Activated naive CD4-positive, alpha-beta T cell treated with anti-CD3 and anti-CD28 coated beads for 36 hours (primary cell): ENCODE measurements around the gene GALNS. TPM values are rescaled to one million over a fixed set of nuclear protein-coding genes. Genes with fewer than 3 reads are reported as not detected.

Experiments used
- CTCF ChIA-PET: fragments of 350-600 bp; sonication (Branson Sonifier 250); formaldehyde crosslinking; loops from one replicate; lab custom pipeline; 2021; ENCODE audit warnings: antibody characterized with exemption; lab: Charles Lee
- DNase-seq: peaks from one replicate; pipeline ENCODE4 v3.0.0-alpha.2; 2020
- H3K27ac Mint-ChIP-seq: one replicate; pipeline ENCODE4 v1.8.0; 2021; ENCODE audit warnings: mild to moderate bottlenecking, mixed read lengths
- H3K27me3 Mint-ChIP-seq: one replicate; pipeline ENCODE4 v1.8.0; 2021; ENCODE audit warnings: low read depth, mixed read lengths
- H3K36me3 Mint-ChIP-seq: one replicate; pipeline ENCODE4 v1.8.0; 2021; ENCODE audit warnings: low read depth, mixed read lengths
- H3K4me1 Mint-ChIP-seq: one replicate; pipeline ENCODE4 v1.8.0; 2021; ENCODE audit warnings: low read depth, mixed read lengths
- H3K4me3 Mint-ChIP-seq: one replicate; pipeline ENCODE4 v1.8.0; 2021; ENCODE audit warnings: mild to moderate bottlenecking, moderate library complexity, mixed read lengths
- H3K9me3 Mint-ChIP-seq: one replicate; pipeline ENCODE4 v1.8.0; 2021; ENCODE audit warnings: mixed read lengths
- intact Hi-C: fragments of 100-400 bp; cut with micrococcal nuclease; formaldehyde crosslinking; loops from one replicate; pipeline ENCODE4 v1.15.1; 2023
- total RNA-seq, 2 experiments: library from RNA; stranded (reverse); gene quantifications; one replicate each; pipeline ENCODE4 v1.2.3, GENCODE V29; 2021

GALNS gene
- total RNA-seq, 2 experiments from 2014 or later: 10.9 to 11.2 TPM

DNA sequence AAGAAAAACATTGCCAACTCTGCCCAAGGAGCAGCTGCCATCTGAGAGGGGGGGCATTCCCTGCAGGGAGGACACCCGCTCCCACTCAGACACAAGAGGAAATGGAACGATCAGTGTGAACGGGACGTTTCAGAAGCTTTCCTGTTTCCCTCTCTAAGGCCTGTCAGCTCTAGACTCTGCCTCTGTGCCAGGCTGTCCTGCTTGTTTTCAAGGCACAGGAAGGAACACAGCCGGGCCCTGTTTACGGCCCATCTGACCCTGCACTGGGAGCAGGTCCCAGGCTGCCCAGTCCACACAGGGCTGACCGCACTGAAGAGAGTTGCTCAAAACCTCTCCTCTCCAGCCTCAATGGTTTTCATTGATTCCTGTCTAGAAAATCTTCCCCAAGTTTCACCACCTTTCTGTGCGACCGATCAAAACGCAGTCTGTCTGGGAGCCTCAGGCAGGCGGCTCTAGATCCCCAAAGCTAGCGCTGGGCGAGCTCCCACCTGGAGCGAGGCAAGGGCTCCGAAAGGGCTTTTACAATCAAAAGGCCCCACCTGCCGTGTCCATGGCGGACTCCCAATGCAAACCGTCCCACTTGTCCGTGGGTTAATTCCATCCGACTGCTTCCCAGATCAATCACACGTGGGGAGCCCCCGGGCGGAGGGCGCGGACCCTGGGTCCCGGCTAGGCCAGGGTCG is 73.2 kb downstream of the GALNS start:
- Mint-ChIP-seq H3K36me3 (no peaks in the 10 kb centered on the region), H3K27ac (peak overlapping the region; percentile 95), H3K4me1 (peaks cover 43% of the 10 kb centered on the region), H3K9me3 (no peaks in the 10 kb centered on the region), H3K4me3 (peak overlapping the region; percentile 65), H3K27me3 (no peaks in the 10 kb centered on the region)
- peak; percentile 52 for DNase-seq
- CTCF ChIA-PET: interaction anchor here (0.8 to 4.4 kb wide), 7 partner anchors 10 to 195 kb away, joined by 3 to 48 read pairs (median 7); no protein-coding TSS in a partner anchor
- intact Hi-C loops: loop anchor here (1.0 to 10.0 kb wide), 6 partner anchors 29 to 327 kb away; partner anchors contain the start of genes ACSF3, GALNS, TRAPPC2L and ZC3H18

DNA sequence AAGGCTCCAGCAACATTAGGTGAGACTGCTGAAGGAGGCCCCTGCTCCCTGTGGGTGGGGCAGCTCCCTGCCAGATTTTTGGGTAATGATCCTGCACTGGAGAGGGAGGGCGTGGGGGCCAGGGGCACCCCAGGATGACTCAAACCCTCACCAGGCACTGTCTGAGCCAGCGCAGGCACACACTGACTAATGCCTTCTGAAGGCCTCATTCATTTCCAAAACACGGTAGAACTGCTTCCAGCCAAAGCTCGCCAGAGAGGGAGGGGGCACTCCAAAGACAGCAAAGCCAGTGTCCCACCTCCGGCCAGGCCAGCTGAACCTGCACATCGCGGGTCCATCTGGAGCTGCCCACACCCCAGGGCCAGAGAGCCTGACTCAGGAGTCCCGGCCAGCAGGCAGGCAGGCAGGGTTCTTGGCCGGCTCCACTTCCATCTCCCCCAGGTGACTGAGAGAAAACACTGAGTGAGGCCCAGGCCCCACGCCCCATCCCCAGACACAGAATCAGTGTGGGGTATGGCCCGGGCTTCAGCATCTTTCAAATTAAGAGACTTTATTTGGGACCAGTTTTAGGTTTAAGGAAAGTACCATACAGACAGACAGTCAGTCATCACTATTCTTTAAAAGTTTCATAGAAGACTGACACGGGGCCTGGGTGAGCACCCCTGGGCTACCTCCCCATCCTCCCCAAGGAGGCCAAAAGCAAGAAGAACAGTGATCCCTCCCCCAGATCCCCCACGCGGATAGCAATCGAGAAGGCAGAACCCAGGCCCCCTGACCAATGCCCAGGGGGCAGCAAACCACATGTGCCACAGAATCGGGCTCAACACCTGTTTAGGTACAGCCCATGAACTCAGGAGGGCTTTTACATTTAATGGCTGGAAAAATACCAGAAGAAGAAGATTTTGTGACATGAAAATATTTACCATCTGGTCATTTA is 74.0 kb downstream of the GALNS start:
- Mint-ChIP-seq H3K4me3 (peak overlapping the region; percentile 65), H3K4me1 (peaks cover 46% of the 10 kb centered on the region), H3K9me3 (no peaks in the 10 kb centered on the region), H3K27ac (peak overlapping the region; percentile 95), H3K36me3 (no peaks in the 10 kb centered on the region), H3K27me3 (no peaks in the 10 kb centered on the region)
- CTCF ChIA-PET: interaction anchor here (0.6 to 4.4 kb wide), 10 partner anchors 11 to 97 kb away, joined by 3 to 48 read pairs (median 5); no protein-coding TSS in a partner anchor
- peak; percentile 94 for DNase-seq
- intact Hi-C loops: loop anchor here (1.0 to 10.0 kb wide), 11 partner anchors 8 to 326 kb away; partner anchors contain the start of genes ACSF3, CYBA, GALNS and TRAPPC2L

DNA sequence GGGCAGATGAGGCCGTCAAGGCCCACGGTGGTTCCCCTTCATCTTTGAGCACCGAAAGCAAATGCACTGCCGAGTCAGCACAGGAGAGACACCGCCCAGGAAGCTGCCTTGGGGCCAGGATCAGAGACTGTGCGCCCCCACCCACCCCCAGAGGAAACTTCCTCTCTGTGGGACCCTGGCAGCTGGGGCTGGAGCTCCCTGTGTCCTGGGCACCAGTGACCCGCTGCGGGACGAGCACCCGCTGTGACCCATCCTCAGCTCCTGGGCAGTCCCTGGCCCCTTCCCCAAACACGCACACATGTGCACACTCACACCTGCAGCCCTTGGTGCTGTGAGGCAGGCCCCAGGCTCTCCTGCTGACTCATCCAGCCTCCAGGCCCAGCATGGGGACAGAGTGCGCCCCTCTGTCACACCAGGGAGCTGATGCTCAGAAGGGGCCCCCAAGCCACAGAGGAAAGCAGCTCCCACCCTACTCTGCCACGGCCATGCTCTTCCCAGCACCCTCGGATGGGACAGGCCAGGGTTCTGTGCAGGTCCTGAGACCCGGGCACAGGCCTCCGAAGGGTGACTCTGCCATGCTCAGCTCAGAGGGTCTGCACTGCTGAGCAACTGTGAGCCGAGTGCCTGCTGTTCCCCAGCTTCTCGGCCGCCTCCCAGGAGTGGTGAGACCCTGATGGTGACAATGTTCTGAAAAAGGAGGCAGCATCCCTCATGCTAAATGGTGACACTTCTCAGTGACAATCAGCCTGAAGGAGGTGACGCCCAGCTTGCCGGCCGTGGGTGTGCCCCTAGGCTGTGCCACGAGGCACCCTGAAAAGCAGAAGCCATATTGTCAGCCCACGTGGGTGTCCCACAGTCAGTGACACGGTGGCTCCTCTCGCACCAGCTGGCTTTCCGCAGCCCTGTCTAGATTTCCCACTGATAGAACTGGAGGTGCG is 75.3 kb downstream of the GALNS start:
- no peaks in the 10 kb centered on the region for H3K27me3 Mint-ChIP-seq
- H3K27ac Mint-ChIP-seq: peak overlapping the region; percentile 95
- intact Hi-C loops: loop anchor here (1.0 to 10.0 kb wide), 10 partner anchors 9 to 313 kb away; partner anchors contain the start of genes ACSF3, CTU2, CYBA and GALNS
- DNase-seq: peak; percentile 84
- H3K9me3 Mint-ChIP-seq: no peaks in the 10 kb centered on the region
- peaks cover 46% of the 10 kb centered on the region for H3K4me1 Mint-ChIP-seq
- H3K4me3 Mint-ChIP-seq: peak overlapping the region; percentile 65
- H3K36me3 Mint-ChIP-seq: no peaks in the 10 kb centered on the region
- CTCF ChIA-PET: interaction anchor here (0.9 to 4.4 kb wide), 12 partner anchors 9 to 101 kb away, joined by 3 to 48 read pairs (median 5); no protein-coding TSS in a partner anchor

DNA sequence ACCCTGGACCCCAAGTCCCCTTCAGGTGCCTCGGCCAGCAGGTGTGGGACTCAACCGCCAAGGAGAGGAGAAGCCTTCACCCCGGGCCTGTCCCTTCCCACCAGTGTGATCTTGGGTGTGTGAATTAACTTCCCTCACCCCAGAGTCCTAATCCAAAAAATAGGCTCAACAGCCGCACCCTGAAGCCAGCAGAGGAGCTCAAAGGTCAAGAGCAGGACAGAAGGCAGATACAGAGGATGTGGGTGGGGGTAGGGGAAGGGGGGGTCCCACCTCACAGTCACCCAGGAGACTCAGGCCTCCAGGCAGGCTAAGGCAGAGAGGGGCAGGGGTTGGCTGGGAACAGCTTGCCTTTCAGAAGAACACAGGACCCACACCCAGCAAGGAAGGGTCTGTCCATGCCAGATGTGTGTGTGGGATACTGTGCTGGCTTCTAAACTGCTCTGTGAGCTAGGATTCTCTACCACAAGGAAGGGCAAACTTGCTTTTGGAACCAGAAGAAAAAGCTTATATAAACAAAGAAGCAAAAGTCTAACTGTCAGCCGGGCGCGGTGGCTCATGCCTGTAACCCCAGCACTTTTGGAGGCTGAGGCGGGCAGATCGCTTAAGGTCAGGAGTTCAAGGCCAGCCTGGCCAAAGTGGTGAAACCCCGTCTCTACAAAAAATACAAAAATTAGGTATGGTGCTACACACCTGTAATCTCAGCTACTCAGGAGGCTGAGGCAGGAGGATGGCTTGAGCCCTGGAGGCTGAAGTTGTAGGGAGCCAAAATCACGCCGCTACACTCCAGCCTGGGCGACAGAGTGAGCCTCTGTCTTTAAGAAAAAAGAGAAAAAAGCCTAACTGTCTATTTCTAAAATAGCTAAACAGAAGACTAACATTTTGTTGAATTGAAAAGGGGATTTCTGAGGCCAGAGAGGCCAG is 76.3 kb downstream of the GALNS start:
- Mint-ChIP-seq H3K4me1 (peaks cover 46% of the 10 kb centered on the region), H3K27me3 (no peaks in the 10 kb centered on the region), H3K27ac (peak overlapping the region; percentile 95), H3K9me3 (no peaks in the 10 kb centered on the region), H3K36me3 (no peaks in the 10 kb centered on the region), H3K4me3 (peak overlapping the region; percentile 65)
- intact Hi-C loops: loop anchor here (1.0 to 10.0 kb wide), 3 partner anchors 74 to 314 kb away; partner anchors contain the start of genes ACSF3, CTU2, RNF166 and ZC3H18
- DNase-seq: no peak
- CTCF ChIA-PET: interaction anchor here (0.6 to 4.4 kb wide), 12 partner anchors 9 to 100 kb away, joined by 3 to 48 read pairs (median 5); no protein-coding TSS in a partner anchor

DNA sequence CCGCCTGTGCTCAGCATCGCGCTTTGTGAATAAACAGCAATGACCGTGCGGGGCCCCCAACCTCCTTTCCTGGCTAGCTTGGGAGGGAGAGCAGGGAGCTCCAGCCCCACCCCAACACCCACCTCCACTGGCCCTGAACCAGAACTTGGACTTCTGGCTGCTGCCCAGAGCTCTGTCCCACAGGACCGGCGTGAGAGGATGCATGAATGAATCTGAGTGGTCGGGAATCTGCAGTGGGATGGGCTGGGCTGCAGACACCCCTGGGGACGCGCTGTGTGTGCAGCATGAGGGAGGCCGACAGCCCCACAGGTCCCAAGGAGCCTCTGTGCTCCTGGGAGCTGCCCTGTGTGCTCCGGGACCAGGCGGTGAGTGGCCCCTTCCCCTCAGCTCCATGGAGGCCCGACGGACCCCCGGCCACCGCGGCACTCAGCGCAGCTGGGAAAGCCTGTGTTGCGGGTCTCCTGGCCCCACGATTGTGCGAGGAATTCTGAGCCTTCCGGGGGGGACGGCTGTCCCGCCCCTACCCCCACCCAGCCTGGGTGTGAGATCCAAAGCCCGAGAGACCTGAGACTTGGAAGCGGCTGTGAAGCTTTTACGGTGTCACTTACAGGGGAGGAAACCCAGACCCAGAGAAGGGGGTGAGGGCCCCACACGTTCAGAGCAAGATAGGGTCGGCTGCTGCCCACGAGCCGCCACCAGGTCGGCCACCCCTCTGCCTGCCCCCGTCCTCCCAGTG is 77.2 kb downstream of the GALNS start:
- no peak overlapping the region for H3K4me3 Mint-ChIP-seq
- no peaks in the 10 kb centered on the region for H3K36me3 Mint-ChIP-seq
- peaks cover 46% of the 10 kb centered on the region for H3K4me1 Mint-ChIP-seq
- CTCF ChIA-PET: interaction anchor here (0.6 to 4.2 kb wide), 6 partner anchors 8 to 99 kb away, joined by 3 to 48 read pairs (median 5); no protein-coding TSS in a partner anchor
- no peak overlapping the region for H3K27ac Mint-ChIP-seq
- no peaks in the 10 kb centered on the region for H3K27me3 Mint-ChIP-seq
- no peaks in the 10 kb centered on the region for H3K9me3 Mint-ChIP-seq
- intact Hi-C loops: loop anchor here (10.0 kb wide), 2 partner anchors 205 to 315 kb away; partner anchors contain the start of genes ACSF3 and ZC3H18
- no peak for DNase-seq

DNA sequence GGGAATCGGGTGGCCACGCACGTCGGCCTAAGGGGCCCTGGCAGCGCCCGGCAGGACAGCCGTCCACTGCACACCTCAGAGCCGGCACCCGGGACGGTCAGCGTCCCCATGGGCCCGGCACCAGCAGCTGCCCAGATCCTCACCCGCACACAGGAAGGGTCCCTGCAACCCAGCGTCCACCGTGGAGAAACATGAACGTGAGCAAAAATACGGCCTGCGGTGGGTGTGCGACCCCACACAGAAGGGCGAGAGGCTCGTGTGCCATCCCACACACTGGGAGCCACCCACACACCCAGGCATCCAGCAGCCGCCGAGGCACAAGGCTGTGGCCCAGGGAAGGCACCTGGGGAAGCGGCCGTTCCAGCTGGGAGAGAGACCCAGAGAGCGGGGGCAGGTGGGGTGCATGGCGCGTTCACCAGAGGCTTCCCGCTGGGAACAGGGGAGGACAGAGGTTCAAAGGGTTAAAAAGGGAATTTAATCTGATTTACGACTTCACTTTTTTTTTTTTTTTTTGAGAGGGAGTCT is 78.1 kb downstream of the GALNS start:
- Mint-ChIP-seq H3K27ac (no peak overlapping the region), H3K9me3 (no peaks in the 10 kb centered on the region), H3K27me3 (no peaks in the 10 kb centered on the region), H3K4me3 (no peak overlapping the region), H3K36me3 (no peaks in the 10 kb centered on the region), H3K4me1 (peaks cover 48% of the 10 kb centered on the region)
- CTCF ChIA-PET: interaction anchor here (1.0 to 3.0 kb wide), 4 partner anchors 33 to 41 kb away, joined by 4 to 14 read pairs (median 5); no protein-coding TSS in a partner anchor
- intact Hi-C loops: no loop called here
- no peak for DNase-seq

DNA sequence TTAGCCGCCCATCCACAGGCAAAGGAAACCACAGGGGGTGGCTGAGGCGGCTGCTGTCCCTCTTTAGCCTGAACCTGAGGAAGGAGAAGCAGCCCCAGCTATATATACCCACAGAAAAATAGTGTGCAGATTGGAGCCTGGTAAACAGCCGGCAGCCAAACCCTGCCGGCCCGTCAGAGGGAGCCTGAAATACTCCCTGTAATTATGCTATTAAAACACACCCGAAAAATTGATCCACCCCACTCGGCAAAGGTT is 78.5 kb downstream of the GALNS start:
- no peak overlapping the region for H3K4me3 Mint-ChIP-seq
- H3K36me3 Mint-ChIP-seq: no peaks in the 10 kb centered on the region
- no peaks in the 10 kb centered on the region for H3K27me3 Mint-ChIP-seq
- peaks cover 44% of the 10 kb centered on the region for H3K4me1 Mint-ChIP-seq
- CTCF ChIA-PET: interaction anchor here (1.0 to 1.6 kb wide), 3 partner anchors 32 to 41 kb away, joined by 4 to 5 read pairs (median 5); no protein-coding TSS in a partner anchor
- DNase-seq: no peak
- H3K27ac Mint-ChIP-seq: no peak overlapping the region
- intact Hi-C loops: no loop called here
- H3K9me3 Mint-ChIP-seq: no peaks in the 10 kb centered on the region

DNA sequence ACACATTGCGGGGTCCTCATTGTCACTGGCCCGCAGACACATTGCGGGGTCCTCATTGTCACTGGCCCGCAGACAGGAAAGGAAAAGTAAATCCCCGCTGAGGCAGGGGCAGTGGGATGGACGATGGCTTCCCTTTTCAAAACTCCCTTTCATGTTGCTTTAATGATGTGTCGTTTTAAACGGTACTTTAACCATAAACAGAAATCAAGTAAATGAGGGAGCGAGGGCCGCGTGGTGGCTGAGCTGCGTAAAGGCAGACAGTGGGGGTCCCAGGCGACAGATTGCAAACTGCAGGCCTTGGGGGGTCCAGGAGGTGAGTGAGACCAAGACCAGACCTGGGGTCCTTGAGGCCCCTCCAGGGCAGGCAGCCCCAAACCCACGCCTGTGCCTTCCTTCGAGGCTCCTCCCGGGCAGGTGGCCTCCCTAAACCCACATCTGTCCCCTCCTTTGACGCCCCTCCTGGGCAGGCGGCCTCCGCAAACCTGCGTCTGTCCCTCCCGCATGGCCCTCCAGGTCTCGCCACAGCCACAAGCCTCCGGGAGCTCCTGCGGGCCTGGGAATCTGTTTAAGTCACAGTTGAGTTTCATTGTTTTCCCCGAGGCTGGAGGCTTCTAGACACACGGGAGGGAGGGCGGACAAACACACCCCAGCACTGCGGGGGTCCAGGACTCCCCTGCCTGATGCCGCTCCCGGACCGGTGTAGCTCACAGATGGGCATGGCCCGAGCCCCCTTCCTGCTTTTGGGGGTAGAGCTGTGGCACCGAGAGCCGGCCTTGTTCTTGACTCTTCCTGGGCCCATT is 79.1 kb downstream of the GALNS start:
- H3K27ac Mint-ChIP-seq: no peak overlapping the region
- peaks cover 39% of the 10 kb centered on the region for H3K4me1 Mint-ChIP-seq

DNA sequence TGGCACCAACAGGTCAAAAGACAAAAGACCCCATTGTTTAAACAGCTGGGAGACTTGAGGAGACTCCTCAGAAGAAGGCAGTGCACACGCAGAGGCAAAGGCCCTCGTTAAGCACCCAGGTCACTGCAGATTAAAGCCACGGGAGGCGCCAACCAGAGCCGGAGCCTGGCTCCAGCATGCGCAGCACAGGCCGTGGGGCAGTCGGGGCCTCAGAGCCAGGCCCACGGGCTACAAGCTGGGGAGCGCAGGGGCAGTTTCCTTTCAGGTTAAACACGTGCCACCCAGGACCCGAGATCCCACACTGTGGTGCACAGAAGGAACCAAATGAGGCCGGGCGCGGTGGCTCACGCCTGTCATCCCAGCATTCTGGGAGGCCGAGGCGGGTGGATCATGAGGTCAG is 80.9 kb downstream of the GALNS start:
- CTCF ChIA-PET: interaction anchor here (0.7 kb wide), 1 partner anchor 22 kb away, joined by 3 read pairs; no protein-coding TSS in a partner anchor

More for the DNA sequence above, 79.1 kb downstream of the GALNS start:
- CTCF ChIA-PET: interaction anchor here (1.0 to 1.6 kb wide), 3 partner anchors 32 to 40 kb away, joined by 4 to 5 read pairs (median 5); no protein-coding TSS in a partner anchor
- Mint-ChIP-seq H3K9me3 (no peaks in the 10 kb centered on the region), H3K27me3 (no peaks in the 10 kb centered on the region), H3K4me3 (no peak overlapping the region), H3K36me3 (no peaks in the 10 kb centered on the region)
- intact Hi-C loops: no loop called here
- no peak for DNase-seq

More for the DNA sequence above, 80.9 kb downstream of the GALNS start:
- H3K36me3 Mint-ChIP-seq: no peaks in the 10 kb centered on the region
- no peaks in the 10 kb centered on the region for H3K9me3 Mint-ChIP-seq
- no peak overlapping the region for H3K27ac Mint-ChIP-seq
- peaks cover 25% of the 10 kb centered on the region for H3K4me1 Mint-ChIP-seq
- intact Hi-C loops: no loop called here
- no peak overlapping the region for H3K4me3 Mint-ChIP-seq
- no peaks in the 10 kb centered on the region for H3K27me3 Mint-ChIP-seq
- no peak for DNase-seq
